ENCODE measurements around the gene TRIM49D1.
"Not testable (repeated sequence)": the region's sequence is repeated elsewhere in the genome, so short reads cannot be mapped to it uniquely, and the experiment has no call there.

TRIM49D1 gene

DNA sequence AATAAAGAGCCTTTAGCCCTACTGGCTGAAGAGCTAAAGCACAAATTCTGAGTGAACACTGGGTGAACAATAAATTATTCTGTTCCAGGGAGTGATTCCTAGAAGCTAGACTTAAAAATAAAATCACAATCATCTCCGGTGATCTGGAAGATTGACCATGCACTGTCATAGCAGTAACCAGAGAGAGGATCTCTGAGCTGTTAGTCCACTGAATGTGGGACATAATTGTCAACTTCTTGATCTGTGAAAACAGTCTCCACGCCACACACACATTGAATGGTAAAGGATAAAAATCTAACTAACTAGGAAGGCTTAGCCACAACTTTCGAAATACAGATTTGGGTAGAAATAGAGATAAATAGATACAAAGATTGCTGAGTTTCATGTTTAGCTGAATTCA is 28.8 kb downstream of the TRIM49D1 start:
- not testable (repeated sequence) for H4K5ac ChIP-seq (ENCODE audit: low read length); H3K27me3 ChIP-seq (ENCODE audit: insufficient read depth, low read length, poor library complexity); H4K8ac ChIP-seq (ENCODE audit: low read depth, low read length); H3K4me2 ChIP-seq (ENCODE audit: low read length); H3K23ac ChIP-seq (ENCODE audit: low read length); H3K56ac ChIP-seq (ENCODE audit: low read length); H3K18ac ChIP-seq (ENCODE audit: low read length); H2BK120ac ChIP-seq (ENCODE audit: low read depth, low read length); H3K4me1 ChIP-seq (ENCODE audit: control insufficient read depth, low read depth, low read length); H3K27ac ChIP-seq (ENCODE audit: low read depth, low read length); H3K79me2 ChIP-seq (ENCODE audit: control insufficient read depth, insufficient read depth, low read length); DNase-seq; H2BK5ac ChIP-seq (ENCODE audit: low read length); H3K9ac ChIP-seq (ENCODE audit: low read length); H3K4me3 ChIP-seq (ENCODE audit: low read length); H2AK5ac ChIP-seq (ENCODE audit: low read length); H3K36me3 ChIP-seq (ENCODE audit: control insufficient read depth, insufficient read depth, low read length); H3K79me1 ChIP-seq (ENCODE audit: low read length); H2BK15ac ChIP-seq (replicated peaks; ENCODE audit: low read depth); H3K4ac ChIP-seq (ENCODE audit: low read depth, low read length)
- WGBS (ENCODE audit: extremely low coverage, insufficient coverage, low lambda C conversion rate), result no CpG with 5 or more reads among the region's 3 CpGs

GRCh38 chr11:89877511-89877910 is 44.5 kb downstream of the TRIM49D1 start:
- not testable (repeated sequence) for H3K79me2 ChIP-seq (ENCODE audit: control insufficient read depth, insufficient read depth, low read length); H2BK120ac ChIP-seq (ENCODE audit: low read depth, low read length); H3K79me1 ChIP-seq (ENCODE audit: low read length); H3K18ac ChIP-seq (ENCODE audit: low read length); H3K56ac ChIP-seq (ENCODE audit: low read length); H3K4me1 ChIP-seq (ENCODE audit: control insufficient read depth, low read depth, low read length); H3K4ac ChIP-seq (ENCODE audit: low read depth, low read length); H2BK5ac ChIP-seq (ENCODE audit: low read length); H2BK15ac ChIP-seq (replicated peaks; ENCODE audit: low read depth); H2AK5ac ChIP-seq (ENCODE audit: low read length); H3K23ac ChIP-seq (ENCODE audit: low read length); H3K27me3 ChIP-seq (ENCODE audit: insufficient read depth, low read length, poor library complexity); H3K4me2 ChIP-seq (ENCODE audit: low read length); H3K27ac ChIP-seq (ENCODE audit: low read depth, low read length); H3K9ac ChIP-seq (ENCODE audit: low read length); H3K36me3 ChIP-seq (ENCODE audit: control insufficient read depth, insufficient read depth, low read length); H4K8ac ChIP-seq (ENCODE audit: low read depth, low read length); H4K5ac ChIP-seq (ENCODE audit: low read length); H3K4me3 ChIP-seq (ENCODE audit: low read length); DNase-seq
- WGBS (ENCODE audit: extremely low coverage, insufficient coverage, low lambda C conversion rate), result no CpG with 5 or more reads among the region's 6 CpGs

GRCh38 chr11:89872588-89872987 is 49.5 kb downstream of the TRIM49D1 start:
- not testable (repeated sequence) for H3K18ac ChIP-seq (ENCODE audit: low read length); H3K4me1 ChIP-seq (ENCODE audit: control insufficient read depth, low read depth, low read length); H3K4me2 ChIP-seq (ENCODE audit: low read length); H4K5ac ChIP-seq (ENCODE audit: low read length); H3K27me3 ChIP-seq (ENCODE audit: insufficient read depth, low read length, poor library complexity); H2BK5ac ChIP-seq (ENCODE audit: low read length); H3K27ac ChIP-seq (ENCODE audit: low read depth, low read length); H3K4ac ChIP-seq (ENCODE audit: low read depth, low read length); H3K4me3 ChIP-seq (ENCODE audit: low read length); H3K56ac ChIP-seq (ENCODE audit: low read length); H3K9ac ChIP-seq (ENCODE audit: low read length); H2AK5ac ChIP-seq (ENCODE audit: low read length); H2BK15ac ChIP-seq (replicated peaks; ENCODE audit: low read depth); H3K36me3 ChIP-seq (ENCODE audit: control insufficient read depth, insufficient read depth, low read length); H4K8ac ChIP-seq (ENCODE audit: low read depth, low read length); H2BK120ac ChIP-seq (ENCODE audit: low read depth, low read length); H3K79me2 ChIP-seq (ENCODE audit: control insufficient read depth, insufficient read depth, low read length); H3K79me1 ChIP-seq (ENCODE audit: low read length); DNase-seq; H3K23ac ChIP-seq (ENCODE audit: low read length)
- WGBS (ENCODE audit: extremely low coverage, insufficient coverage, low lambda C conversion rate), result no CpG with 5 or more reads among the region's 2 CpGs

DNA sequence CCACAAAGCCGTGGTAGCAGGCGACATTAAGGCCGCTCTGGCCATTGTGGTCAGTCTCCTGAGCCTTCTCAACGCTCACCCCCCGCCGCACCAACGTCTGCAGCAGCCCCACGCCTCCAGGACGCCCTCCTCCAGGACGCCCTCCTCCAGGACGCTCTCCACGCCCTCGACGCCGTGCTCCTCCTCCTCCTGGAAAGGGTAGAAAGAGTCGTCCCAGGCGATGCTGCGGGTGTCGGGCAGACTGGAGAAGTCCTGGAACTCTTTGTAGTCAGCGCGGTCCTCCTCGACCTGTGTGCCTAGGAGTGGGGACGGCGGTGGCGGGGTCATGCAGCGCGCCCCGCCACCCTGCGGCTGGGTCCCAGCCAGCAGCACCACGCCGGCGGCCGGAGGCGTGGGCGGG is 56.8 kb downstream of the TRIM49D1 start:
- not testable (repeated sequence) for DNase-seq; H3K18ac ChIP-seq (ENCODE audit: low read length); H2BK120ac ChIP-seq (ENCODE audit: low read depth, low read length); H3K56ac ChIP-seq (ENCODE audit: low read length); H3K4ac ChIP-seq (ENCODE audit: low read depth, low read length); H2BK5ac ChIP-seq (ENCODE audit: low read length); H3K4me1 ChIP-seq (ENCODE audit: control insufficient read depth, low read depth, low read length); H3K27me3 ChIP-seq (ENCODE audit: insufficient read depth, low read length, poor library complexity); H4K5ac ChIP-seq (ENCODE audit: low read length); H3K79me1 ChIP-seq (ENCODE audit: low read length); H3K23ac ChIP-seq (ENCODE audit: low read length); H3K4me3 ChIP-seq (ENCODE audit: low read length); H3K4me2 ChIP-seq (ENCODE audit: low read length); H2AK5ac ChIP-seq (ENCODE audit: low read length); H2BK15ac ChIP-seq (replicated peaks; ENCODE audit: low read depth); H3K9ac ChIP-seq (ENCODE audit: low read length); H3K27ac ChIP-seq (ENCODE audit: low read depth, low read length); H3K36me3 ChIP-seq (ENCODE audit: control insufficient read depth, insufficient read depth, low read length); H3K79me2 ChIP-seq (ENCODE audit: control insufficient read depth, insufficient read depth, low read length); H4K8ac ChIP-seq (ENCODE audit: low read depth, low read length)
- WGBS (ENCODE audit: extremely low coverage, insufficient coverage, low lambda C conversion rate), result no CpG with 5 or more reads among the region's 35 CpGs

DNA sequence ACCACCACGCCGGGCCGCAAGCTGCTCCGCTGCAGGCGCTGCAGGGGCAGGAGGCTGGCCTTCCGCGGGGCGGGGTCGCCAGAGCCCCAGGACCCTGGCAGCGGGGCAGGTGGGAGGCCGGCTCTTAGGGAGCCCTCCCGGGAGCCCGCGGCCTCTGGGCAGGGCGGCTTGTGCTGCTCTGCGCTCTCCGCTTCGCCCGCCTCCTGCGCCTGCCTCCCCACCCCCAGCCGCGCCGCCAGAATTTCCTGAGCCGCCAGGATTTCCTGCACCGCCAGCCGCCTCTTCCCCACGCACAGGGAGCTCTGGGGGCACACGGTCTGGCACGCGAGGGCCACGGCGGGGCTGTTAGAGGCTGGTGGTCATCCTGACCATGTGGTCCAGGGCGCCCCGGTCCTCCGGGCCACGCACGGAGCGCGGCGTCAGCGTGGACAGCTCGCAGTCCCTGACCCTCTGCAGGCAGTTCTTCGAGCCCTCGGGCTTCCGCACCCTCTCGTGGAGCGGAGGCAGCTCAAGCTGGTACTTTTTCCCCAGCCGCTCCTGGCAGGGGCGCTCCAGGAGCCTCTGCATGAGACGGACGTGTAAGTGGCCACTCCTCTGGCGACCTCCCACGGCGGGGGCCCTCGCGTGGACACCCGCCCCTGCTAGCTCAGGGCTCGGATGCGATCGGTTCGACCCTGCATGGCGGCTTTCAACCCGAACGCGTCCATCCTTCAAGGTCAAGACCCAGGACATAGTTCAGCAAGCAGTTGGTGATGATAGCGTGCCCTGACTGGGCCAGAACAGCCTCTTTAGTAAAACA is 57.9 kb downstream of the TRIM49D1 start:
- not testable (repeated sequence) for H4K5ac ChIP-seq (ENCODE audit: low read length); H2AK5ac ChIP-seq (ENCODE audit: low read length); H2BK15ac ChIP-seq (replicated peaks; ENCODE audit: low read depth); H3K79me2 ChIP-seq (ENCODE audit: control insufficient read depth, insufficient read depth, low read length); H3K4me1 ChIP-seq (ENCODE audit: control insufficient read depth, low read depth, low read length); H2BK120ac ChIP-seq (ENCODE audit: low read depth, low read length); H3K23ac ChIP-seq (ENCODE audit: low read length); H3K79me1 ChIP-seq (ENCODE audit: low read length); H3K27ac ChIP-seq (ENCODE audit: low read depth, low read length); H2BK5ac ChIP-seq (ENCODE audit: low read length); H4K8ac ChIP-seq (ENCODE audit: low read depth, low read length); H3K18ac ChIP-seq (ENCODE audit: low read length); DNase-seq; H3K27me3 ChIP-seq (ENCODE audit: insufficient read depth, low read length, poor library complexity); H3K56ac ChIP-seq (ENCODE audit: low read length); H3K4me2 ChIP-seq (ENCODE audit: low read length); H3K36me3 ChIP-seq (ENCODE audit: control insufficient read depth, insufficient read depth, low read length); H3K4ac ChIP-seq (ENCODE audit: low read depth, low read length); H3K4me3 ChIP-seq (ENCODE audit: low read length); H3K9ac ChIP-seq (ENCODE audit: low read length)
- WGBS (ENCODE audit: extremely low coverage, insufficient coverage, low lambda C conversion rate), result no CpG with 5 or more reads among the region's 66 CpGs

Measured in mesendoderm (in vitro differentiated cells).